ENCODE measurements around the gene LRRC10B. TPM values are rescaled to one million over a fixed set of nuclear protein-coding genes. Genes with fewer than 3 reads are reported as not detected.

The LRRC10B gene
- total and polyA plus RNA-seq, 5 donors from 2014 or later = not detected

DNA sequence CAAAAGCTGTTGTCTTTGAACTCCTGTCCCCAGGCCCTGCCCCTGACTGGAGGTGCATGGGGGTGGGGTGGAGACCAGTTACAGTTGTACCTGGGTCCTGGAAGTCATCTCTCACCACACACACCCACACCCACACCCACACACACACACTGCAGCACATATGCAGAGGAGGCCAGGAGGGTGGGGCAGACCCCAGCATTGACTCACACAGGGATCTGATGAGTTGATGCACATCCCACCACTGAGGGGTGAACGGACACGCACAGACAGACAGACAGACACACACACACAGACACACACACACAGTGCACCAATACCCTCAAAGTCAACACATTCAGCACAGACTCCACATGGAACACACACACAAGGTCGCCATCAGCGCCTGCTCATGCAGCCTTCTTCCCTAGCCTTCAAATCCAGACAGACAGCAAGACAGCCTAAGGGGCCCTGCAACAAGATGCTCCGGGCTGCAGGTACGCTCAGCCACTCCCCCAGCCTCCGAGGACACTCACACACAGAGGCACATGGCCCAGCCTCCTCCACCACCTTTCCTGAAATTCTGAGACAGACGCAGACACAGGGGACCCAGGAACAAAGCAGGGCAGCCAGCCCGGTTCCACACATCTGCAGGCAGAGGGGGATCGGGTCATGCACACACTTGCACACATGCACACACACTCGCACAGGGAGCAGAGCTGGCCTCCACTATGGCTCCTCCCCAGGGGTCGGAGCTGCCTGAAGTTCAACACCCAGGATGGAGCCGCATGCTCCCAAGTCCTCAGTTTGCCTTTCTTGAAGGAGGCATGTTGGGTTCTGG is 45.8 kb downstream of the LRRC10B start:
- no peak overlapping the region for H3K4me3 ChIP-seq (ENCODE audit: low read depth, low read length)
- ATAC-seq (ENCODE audit: low read depth in 2 of 2) = no peak
- H3K27ac ChIP-seq (ENCODE audit: insufficient read depth, low read length, poor library complexity, severe bottlenecking) = no peak overlapping the region
- peaks cover 0 to 6% (median 0%) of the 10 kb centered on the region in 7 donors for H3K9me3 Mint-ChIP-seq
- H3K36me3 Mint-ChIP-seq = no peaks in the 10 kb centered on the region
- no peak overlapping the region for H3K4me3 Mint-ChIP-seq
- H3K9me3 ChIP-seq (ENCODE audit: control insufficient read depth in 2 of 2, low read length in 2 of 2) = no peaks in the 10 kb centered on the region
- H3K27me3 Mint-ChIP-seq = peaks cover 41% of the 10 kb centered on the region
- H3K4me1 Mint-ChIP-seq = peaks cover 0 to 10% (median 0%) of the 10 kb centered on the region in 4 donors
- no peaks in the 10 kb centered on the region for H3K36me3 ChIP-seq (ENCODE audit: control insufficient read depth, insufficient read depth, low read length)
- H3K27ac Mint-ChIP-seq = no peak overlapping the region
- no peak for DNase-seq
- H3K27me3 ChIP-seq (ENCODE audit: control insufficient read depth, insufficient read depth, low read length) = peaks cover 6% of the 10 kb centered on the region
- H3K4me1 ChIP-seq (ENCODE audit: control insufficient read depth, insufficient read depth, low read length, poor library complexity, severe bottlenecking) = peaks cover 6% of the 10 kb centered on the region

DNA sequence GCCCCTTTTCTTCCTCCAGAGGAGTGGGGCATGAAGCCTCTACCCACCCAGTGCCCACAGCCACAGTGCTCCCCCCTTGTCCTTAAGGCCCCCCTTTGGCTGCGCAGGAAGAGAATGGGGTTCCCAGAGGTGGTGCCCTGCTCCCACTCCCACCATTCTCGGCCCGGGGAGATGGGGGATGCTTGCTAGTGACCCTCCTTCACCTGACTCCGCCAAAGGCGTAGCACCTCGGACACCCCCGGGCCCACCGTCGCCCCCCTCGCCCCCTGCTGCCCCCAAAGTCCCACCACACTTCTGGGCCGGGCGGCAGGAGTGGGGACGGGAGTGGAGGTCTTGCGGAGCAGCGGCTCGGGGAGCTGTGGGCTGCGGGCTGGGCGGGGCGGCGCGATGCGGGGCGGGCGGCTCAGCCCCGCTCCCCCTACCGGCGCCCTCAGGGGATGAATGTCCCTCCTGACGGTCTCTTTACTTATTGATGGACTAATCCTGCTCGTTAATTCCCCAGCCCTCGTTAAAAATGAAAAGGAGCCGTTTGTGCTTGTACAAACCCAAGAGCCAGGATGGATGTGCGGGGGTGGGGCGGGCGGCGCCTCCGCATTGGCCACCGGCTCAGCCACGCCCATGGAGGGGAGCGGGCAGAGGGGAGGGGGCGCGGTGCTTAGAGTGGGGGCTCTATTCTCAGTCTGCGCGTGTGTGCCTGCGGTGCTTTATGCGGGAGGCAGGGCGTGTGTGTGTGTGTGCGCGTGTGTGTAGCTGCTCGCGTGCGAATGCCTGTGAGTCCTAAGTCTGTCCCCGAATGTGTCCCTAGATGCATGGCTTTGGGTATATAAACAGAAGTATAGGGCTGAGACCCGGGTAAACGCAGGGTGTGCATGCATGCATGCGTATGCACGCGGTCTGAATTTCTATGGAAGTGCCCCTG is 46.8 kb downstream of the LRRC10B start:
- DNase-seq (no peak), ATAC-seq (ENCODE audit: low read depth in 2 of 2) (peak in 1 of 2 donors; percentile 11)
- Mint-ChIP-seq H3K4me3 (peak overlapping the region in 1 of 4 donors; percentile 43), H3K27me3 (peaks cover 41% of the 10 kb centered on the region), H3K9me3 (peaks cover 0 to 6% (median 0%) of the 10 kb centered on the region in 7 donors), H3K27ac (no peak overlapping the region), H3K4me1 (peaks cover 0 to 10% (median 0%) of the 10 kb centered on the region in 4 donors), H3K36me3 (no peaks in the 10 kb centered on the region)
- Histone ChIP-seq H3K36me3 (ENCODE audit: control insufficient read depth, insufficient read depth, low read length) (no peaks in the 10 kb centered on the region), H3K27ac (ENCODE audit: insufficient read depth, low read length, poor library complexity, severe bottlenecking) (no peak overlapping the region), H3K4me1 (ENCODE audit: control insufficient read depth, insufficient read depth, low read length, poor library complexity, severe bottlenecking) (peaks cover 6% of the 10 kb centered on the region), H3K27me3 (ENCODE audit: control insufficient read depth, insufficient read depth, low read length) (peaks cover 6% of the 10 kb centered on the region), H3K9me3 (ENCODE audit: control insufficient read depth in 2 of 2, low read length in 2 of 2) (no peaks in the 10 kb centered on the region), H3K4me3 (ENCODE audit: low read depth, low read length) (no peak overlapping the region)

DNA sequence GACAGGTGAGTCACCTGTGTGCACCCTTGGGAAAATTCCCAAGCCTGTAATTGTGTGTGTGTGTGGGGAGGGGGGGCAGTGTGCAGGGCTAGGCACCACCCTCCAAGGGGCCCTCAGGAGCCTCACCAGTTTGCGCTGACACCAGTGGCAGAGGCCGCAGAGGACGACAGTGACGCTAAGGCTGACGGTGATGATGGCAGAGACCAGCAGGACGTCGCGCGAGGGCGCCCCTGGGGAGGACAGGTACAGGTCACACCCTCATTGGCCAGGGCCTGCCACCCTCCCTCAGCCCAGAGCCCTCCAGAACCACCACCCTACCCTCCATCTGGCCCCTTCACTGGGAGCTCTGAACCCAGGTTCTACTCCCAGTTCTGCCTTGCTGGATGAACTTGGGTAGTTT is 47.4 kb downstream of the LRRC10B start:
- H3K36me3 ChIP-seq (ENCODE audit: control insufficient read depth, insufficient read depth, low read length) = no peaks in the 10 kb centered on the region
- no peak overlapping the region for H3K4me3 ChIP-seq (ENCODE audit: low read depth, low read length)
- no peaks in the 10 kb centered on the region for H3K9me3 ChIP-seq (ENCODE audit: control insufficient read depth in 2 of 2, low read length in 2 of 2)
- DNase-seq (no peak), ATAC-seq (ENCODE audit: low read depth in 2 of 2) (no peak)
- no peaks in the 10 kb centered on the region for H3K36me3 Mint-ChIP-seq
- H3K9me3 Mint-ChIP-seq = peaks cover 0 to 6% (median 0%) of the 10 kb centered on the region in 7 donors
- H3K27ac Mint-ChIP-seq = no peak overlapping the region
- H3K27ac ChIP-seq (ENCODE audit: insufficient read depth, low read length, poor library complexity, severe bottlenecking) = no peak overlapping the region
- H3K27me3 ChIP-seq (ENCODE audit: control insufficient read depth, insufficient read depth, low read length) = peaks cover 6% of the 10 kb centered on the region
- peaks cover 6% of the 10 kb centered on the region for H3K4me1 ChIP-seq (ENCODE audit: control insufficient read depth, insufficient read depth, low read length, poor library complexity, severe bottlenecking)
- no peak overlapping the region for H3K4me3 Mint-ChIP-seq
- peaks cover 0 to 10% (median under 1%) of the 10 kb centered on the region in 4 donors for H3K4me1 Mint-ChIP-seq
- peaks cover 41% of the 10 kb centered on the region for H3K27me3 Mint-ChIP-seq

DNA sequence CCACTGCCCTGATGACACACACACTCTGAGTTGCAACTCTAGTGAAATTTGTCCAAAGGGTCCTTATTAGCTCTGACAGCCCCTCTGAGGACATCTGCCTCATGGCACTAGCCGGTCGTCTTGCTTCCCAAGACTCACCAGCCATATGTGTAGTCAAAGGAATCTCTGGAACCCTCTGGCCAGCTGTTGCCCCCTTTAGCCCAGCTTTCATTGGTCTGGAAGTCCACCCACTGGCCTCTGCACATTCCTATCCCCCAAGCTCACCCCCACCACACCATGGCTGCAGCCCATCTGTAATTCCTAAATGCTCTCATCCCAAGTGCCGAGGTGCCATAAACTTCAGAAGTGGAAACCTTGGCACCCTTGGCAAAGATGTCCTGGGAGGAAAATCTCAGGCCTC is 48.1 kb downstream of the LRRC10B start:
- H3K4me1 Mint-ChIP-seq = peaks cover 0 to 10% (median under 1%) of the 10 kb centered on the region in 4 donors
- Histone ChIP-seq H3K9me3 (ENCODE audit: control insufficient read depth in 2 of 2, low read length in 2 of 2) (no peaks in the 10 kb centered on the region), H3K4me3 (ENCODE audit: low read depth, low read length) (no peak overlapping the region), H3K4me1 (ENCODE audit: control insufficient read depth, insufficient read depth, low read length, poor library complexity, severe bottlenecking) (peaks cover 6% of the 10 kb centered on the region), H3K27me3 (ENCODE audit: control insufficient read depth, insufficient read depth, low read length) (peaks cover 6% of the 10 kb centered on the region), H3K36me3 (ENCODE audit: control insufficient read depth, insufficient read depth, low read length) (no peaks in the 10 kb centered on the region), H3K27ac (ENCODE audit: insufficient read depth, low read length, poor library complexity, severe bottlenecking) (no peak overlapping the region)
- H3K27ac Mint-ChIP-seq = no peak overlapping the region
- no peaks in the 10 kb centered on the region for H3K36me3 Mint-ChIP-seq
- H3K9me3 Mint-ChIP-seq = peaks cover 0 to 6% (median 0%) of the 10 kb centered on the region in 7 donors
- ATAC-seq (ENCODE audit: low read depth in 2 of 2) (no peak), DNase-seq (no peak)
- peaks cover 41% of the 10 kb centered on the region for H3K27me3 Mint-ChIP-seq
- no peak overlapping the region for H3K4me3 Mint-ChIP-seq

Other genes with a start within 250 kb of the LRRC10B start
- 0.94 TPM for gene VWCE, start 213.4 kb upstream of the LRRC10B start, total RNA-seq
- gene VWCE, start 213.4 kb upstream of the LRRC10B start, polyA plus RNA-seq = not detected
- gene DDB1, start 175.6 kb upstream of the LRRC10B start, total RNA-seq = 155 TPM
- gene DDB1, start 175.6 kb upstream of the LRRC10B start, polyA plus RNA-seq = 100 to 1,000 TPM; 117 to 158 (median 126) TPM
- 29.6 TPM for gene TKFC, start 175.5 kb upstream of the LRRC10B start, total RNA-seq
- gene TKFC, start 175.5 kb upstream of the LRRC10B start, polyA plus RNA-seq = 10 to 100 TPM; 29.2 to 33.2 (median 32.1) TPM
- 29.5 TPM for gene CYB561A3, start 146.9 kb upstream of the LRRC10B start, total RNA-seq
- 10 to 100 TPM; 54.7 to 70.2 (median 59.3) TPM for gene CYB561A3, start 146.9 kb upstream of the LRRC10B start, polyA plus RNA-seq
- gene TMEM138, start 146.4 kb upstream of the LRRC10B start, total RNA-seq = 48.6 TPM
- 10 to 100 TPM; 59.8 to 73.2 (median 62.0) TPM for gene TMEM138, start 146.4 kb upstream of the LRRC10B start, polyA plus RNA-seq
- gene TMEM216, start 116.2 kb upstream of the LRRC10B start, total RNA-seq = 10.3 TPM
- 10 to 100 TPM; 48.2 to 69.3 (median 59.0) TPM for gene TMEM216, start 116.2 kb upstream of the LRRC10B start, polyA plus RNA-seq
- gene CPSF7, start 78.8 kb upstream of the LRRC10B start, total RNA-seq = 111 TPM
- 10 to 100 TPM; 23.5 to 32.0 (median 25.4) TPM for gene CPSF7, start 78.8 kb upstream of the LRRC10B start, polyA plus RNA-seq
- gene SDHAF2, start 78.6 kb upstream of the LRRC10B start, total RNA-seq = 36.7 TPM
- 100 to 1,000 TPM in 2 of 4 donors, 10 to 100 TPM in 2; 92.9 to 127 (median 105) TPM for gene SDHAF2, start 78.6 kb upstream of the LRRC10B start, polyA plus RNA-seq
- gene SYT7, start 72.3 kb downstream of the LRRC10B start, total RNA-seq = 0.20 TPM
- gene SYT7, start 72.3 kb downstream of the LRRC10B start, polyA plus RNA-seq = not detected
- gene DAGLA, start 171.6 kb downstream of the LRRC10B start, total RNA-seq = 0.94 TPM
- gene DAGLA, start 171.6 kb downstream of the LRRC10B start, polyA plus RNA-seq = under 1 TPM in 2 of 4 donors, not detected in 2; 0.08 to 0.10 TPM
- 0.30 TPM for gene MYRF, start 243.9 kb downstream of the LRRC10B start, total RNA-seq
- under 1 TPM in 2 of 4 donors, not detected in 2; 0.20 to 0.74 TPM for gene MYRF, start 243.9 kb downstream of the LRRC10B start, polyA plus RNA-seq